Prostate gland (tissue), 2 donors: ENCODE results near the gene MOB3A. TPM values are rescaled to one million over a fixed set of nuclear protein-coding genes. Genes with fewer than 3 reads are reported as not detected.

Experiments
- DNase-seq: peaks from one replicate; pipeline ENCODE4 v3.0.0-alpha.2; 2019; ENCODE audit warnings: low spot score
- H3K27ac ChIP-seq, 2 donors: fragments of 200-600 bp; sonication (generic); 2 replicates each; pipeline ENCODE4 v1.5.1; 2017 to 2019
- H3K27me3 ChIP-seq: fragments of 200-600 bp; sonication (generic); replicated peaks from 2 replicates; pipeline ENCODE4 v1.5.1; 2019; ENCODE audit not compliant: insufficient read depth
- H3K36me3 ChIP-seq, 2 donors: fragments of 200-600 bp; sonication (generic); 1 replicate in 1 of 2; 2 replicates in 1 of 2; pipeline versions ENCODE4 v1.5.1 to v1.8.1; 2017 to 2019
- H3K4me1 ChIP-seq: fragments of 200-600 bp; sonication (generic); replicated peaks from 2 replicates; pipeline ENCODE4 v1.5.1; 2019
- H3K4me3 ChIP-seq, 2 donors: fragments of 200-600 bp; sonication (generic); 2 replicates each; pipeline ENCODE4 v1.5.1; 2017 to 2019
- H3K9me3 ChIP-seq: fragments of 200-600 bp; sonication (generic); 2 replicates; pipeline ENCODE4 v1.5.1; 2017
- POLR2A ChIP-seq: fragments of 450-650 bp; IDR thresholded peaks from one replicate; pipeline ENCODE4 v1.6.1; 2016; ENCODE audit warnings: antibody characterized with exemption, mild to moderate bottlenecking
- POLR2AphosphoS5 ChIP-seq: sonication (generic); formaldehyde crosslinking; IDR thresholded peaks from one replicate; pipeline ENCODE4 v1.6.1; 2017; ENCODE audit warnings: antibody characterized with exemption
- WGBS: methylation state at CpG from one replicate; pipeline ENCODE4 v1.1.5; 2018; 5-methylcytosine and 5-hydroxymethylcytosine counted together
- intact Hi-C: fragments of 100-400 bp; cut with DNase I; formaldehyde crosslinking; loops from one replicate; pipeline ENCODE4 v1.14.2; 2022
- total RNA-seq, 2 donors: library from RNA; depleted of rRNA; stranded (reverse); fragments of >200 nt; gene quantifications; one replicate each; pipeline ENCODE4 v1.1.0, GENCODE V29; 2016
- TF ChIP-seq, protein P1 (sequence below), 4 experiments: fragments of 200-600 bp in 2 of 4; fragments of 450-650 bp in 2 of 4; sonication (generic) in 2 of 4; IDR thresholded peaks; 1 replicate in 3 of 4; 2 replicates in 1 of 4; pipeline ENCODE4 v1.5.1; 2016 to 2019; ENCODE audit warnings: antibody characterized with exemption in 4 of 4, mild to moderate bottlenecking in 2 of 4, moderate library complexity in 2 of 4

The MOB3A gene
- total RNA-seq, 2 donors from 2014 or later, result 40.1 to 43.5 TPM

DNA sequence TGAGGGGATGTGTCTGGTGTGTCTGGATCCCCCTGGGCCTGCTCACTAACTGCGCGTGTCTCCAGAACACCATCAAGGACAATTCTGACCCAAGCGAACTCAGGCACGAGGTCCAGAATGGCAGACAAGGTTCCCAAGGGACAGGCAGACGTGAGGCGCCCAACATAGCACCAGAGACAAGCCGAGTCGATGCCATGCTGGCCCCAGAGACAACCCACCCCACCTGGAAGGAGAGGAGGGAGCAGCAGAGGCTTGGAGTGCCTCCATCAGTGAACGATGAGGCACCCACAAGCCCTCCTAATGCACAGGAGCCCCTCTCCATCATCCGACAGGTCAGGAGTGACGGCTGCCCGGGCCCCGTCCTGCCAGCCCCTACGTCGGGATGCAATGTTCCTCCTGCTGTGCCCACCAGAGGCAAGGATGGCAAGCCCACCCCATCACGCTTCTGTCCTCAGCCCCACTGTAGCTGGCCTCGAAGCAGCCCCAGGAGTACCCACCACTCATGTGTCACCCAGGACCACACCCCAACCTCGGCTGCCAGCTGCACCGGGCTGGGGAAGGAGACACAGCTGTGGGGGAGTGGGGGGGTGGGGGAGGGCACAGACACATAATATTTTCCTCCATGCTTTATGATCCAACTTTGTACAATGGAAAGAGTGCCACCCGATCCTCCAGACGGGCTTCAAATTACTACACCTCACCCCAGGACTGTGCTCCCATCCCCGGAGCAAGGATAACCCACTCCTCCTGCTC is 43.4 kb upstream of the MOB3A start:
- intact Hi-C loops, result no loop called here
- H3K27ac ChIP-seq, result no peak overlapping the region
- no peak overlapping the region for H3K4me3 ChIP-seq
- 89% methylated on average over 21 of the region's 22 CpGs for WGBS
- TF ChIP-seq, protein P1, sequence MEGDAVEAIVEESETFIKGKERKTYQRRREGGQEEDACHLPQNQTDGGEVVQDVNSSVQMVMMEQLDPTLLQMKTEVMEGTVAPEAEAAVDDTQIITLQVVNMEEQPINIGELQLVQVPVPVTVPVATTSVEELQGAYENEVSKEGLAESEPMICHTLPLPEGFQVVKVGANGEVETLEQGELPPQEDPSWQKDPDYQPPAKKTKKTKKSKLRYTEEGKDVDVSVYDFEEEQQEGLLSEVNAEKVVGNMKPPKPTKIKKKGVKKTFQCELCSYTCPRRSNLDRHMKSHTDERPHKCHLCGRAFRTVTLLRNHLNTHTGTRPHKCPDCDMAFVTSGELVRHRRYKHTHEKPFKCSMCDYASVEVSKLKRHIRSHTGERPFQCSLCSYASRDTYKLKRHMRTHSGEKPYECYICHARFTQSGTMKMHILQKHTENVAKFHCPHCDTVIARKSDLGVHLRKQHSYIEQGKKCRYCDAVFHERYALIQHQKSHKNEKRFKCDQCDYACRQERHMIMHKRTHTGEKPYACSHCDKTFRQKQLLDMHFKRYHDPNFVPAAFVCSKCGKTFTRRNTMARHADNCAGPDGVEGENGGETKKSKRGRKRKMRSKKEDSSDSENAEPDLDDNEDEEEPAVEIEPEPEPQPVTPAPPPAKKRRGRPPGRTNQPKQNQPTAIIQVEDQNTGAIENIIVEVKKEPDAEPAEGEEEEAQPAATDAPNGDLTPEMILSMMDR (IDR thresholded peaks at IDR 0.05), result no peak
- DNase-seq, result no peak
- no peaks in the 10 kb centered on the region for H3K4me1 ChIP-seq
- H3K27me3 ChIP-seq, result no peaks in the 10 kb centered on the region
- H3K9me3 ChIP-seq, result no peaks in the 10 kb centered on the region
- H3K36me3 ChIP-seq, result peaks cover 0 to 10% of the 10 kb centered on the region in 2 donors

DNA sequence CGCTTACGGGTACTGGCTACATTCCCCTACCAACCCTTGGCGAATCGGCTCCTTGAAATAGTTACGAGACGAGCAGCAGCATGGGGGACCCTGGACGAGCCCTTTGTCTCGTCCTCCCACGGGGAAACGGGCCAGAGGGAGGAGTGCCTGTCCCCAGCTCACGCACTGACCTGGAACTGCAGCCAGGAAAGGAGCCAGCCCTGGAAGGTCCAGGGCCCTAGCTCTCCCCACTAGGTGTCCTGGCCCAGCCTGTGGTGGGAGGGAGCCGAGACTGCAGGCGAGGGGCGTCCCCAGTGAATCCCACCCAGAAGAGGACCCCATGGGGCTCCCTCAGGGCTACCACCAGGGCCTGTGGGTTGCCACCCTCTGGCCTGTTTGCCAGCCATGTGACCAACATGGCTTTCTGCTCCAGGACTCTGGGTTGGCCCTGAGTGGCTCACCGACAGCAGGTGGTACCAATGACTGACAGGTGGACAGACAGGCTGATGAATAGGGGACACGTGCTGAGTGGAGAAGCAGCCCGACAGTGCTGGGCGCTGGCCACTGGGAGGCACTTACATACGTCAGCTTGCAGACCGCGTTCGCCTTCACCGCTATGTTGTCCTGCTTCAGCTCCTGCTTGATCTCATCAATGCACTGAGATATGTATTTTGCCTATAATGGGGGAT is 42.1 kb upstream of the MOB3A start:
- intact Hi-C loops, result no loop called here
- Histone ChIP-seq H3K27me3 (no peaks in the 10 kb centered on the region), H3K4me3 (no peak overlapping the region), H3K4me1 (no peaks in the 10 kb centered on the region), H3K27ac (no peak overlapping the region), H3K36me3 (peaks cover 0 to 10% of the 10 kb centered on the region in 2 donors), H3K9me3 (no peaks in the 10 kb centered on the region)
- WGBS, result 68% methylated on average over 23 of the region's 23 CpGs
- TF ChIP-seq, protein P1 (IDR thresholded peaks at IDR 0.05), result no peak
- TF ChIP-seq POLR2AphosphoS5 (no peak), POLR2A (no peak)
- DNase-seq, result no peak

GRCh38 chr19:2136796-2137195 is 40.7 kb upstream of the MOB3A start:
- Histone ChIP-seq H3K4me3 (no peak overlapping the region), H3K36me3 (peaks cover 0 to 10% of the 10 kb centered on the region in 2 donors), H3K27ac (no peak overlapping the region), H3K9me3 (no peaks in the 10 kb centered on the region), H3K27me3 (no peaks in the 10 kb centered on the region), H3K4me1 (no peaks in the 10 kb centered on the region)
- intact Hi-C loops, result no loop called here
- 92% methylated on average over 23 of the region's 23 CpGs for WGBS
- TF ChIP-seq, protein P1 (IDR thresholded peaks at IDR 0.05), result no peak
- TF ChIP-seq POLR2A (no peak), POLR2AphosphoS5 (no peak)
- no peak for DNase-seq

GRCh38 chr19:2135474-2136402 is 39.6 kb upstream of the MOB3A start:
- WGBS, result 91% methylated on average over 44 of the region's 50 CpGs
- Histone ChIP-seq H3K4me3 (no peak overlapping the region), H3K36me3 (peaks cover 0 to 10% of the 10 kb centered on the region in 2 donors), H3K27me3 (no peaks in the 10 kb centered on the region), H3K9me3 (no peaks in the 10 kb centered on the region), H3K27ac (no peak overlapping the region), H3K4me1 (no peaks in the 10 kb centered on the region)
- intact Hi-C loops, result no loop called here
- TF ChIP-seq, protein P1 (IDR thresholded peaks at IDR 0.05), result no peak
- no peak for TF ChIP-seq POLR2A
- no peak for TF ChIP-seq POLR2AphosphoS5
- DNase-seq, result no peak
